Vagina (tissue), 2 donors: Measurements from ENCODE around the gene ZNHIT1.

Experiments used
- CTCF ChIP-seq, 3 experiments: fragments of 450-650 bp in 2 of 3; fragments of 200-600 bp in 1 of 3; sonication (generic) in 1 of 3; IDR thresholded peaks; one replicate each; pipeline ENCODE4 v1.5.1; 2017 to 2019; ENCODE audit warnings: antibody characterized with exemption in 3 of 3, mild to moderate bottlenecking in 2 of 3, moderate library complexity in 2 of 3
- POLR2A ChIP-seq, 2 donors: fragments of 450-650 bp; IDR thresholded peaks; one replicate each; pipeline ENCODE4 v1.6.1; 2017; ENCODE audit warnings: antibody characterized with exemption in 2 of 2, mild to moderate bottlenecking in 2 of 2, moderate library complexity in 2 of 2
- POLR2AphosphoS5 ChIP-seq, 2 donors: sonication (generic); formaldehyde crosslinking; IDR thresholded peaks; one replicate each; pipeline ENCODE4 v1.9.0; 2017; ENCODE audit warnings: antibody characterized with exemption in 2 of 2, mild to moderate bottlenecking in 2 of 2, low read depth in 1 of 2; ENCODE audit not compliant: insufficient read depth in 1 of 2

GRCh38 chr7:101200504-101200861 lies 17.5 kb upstream of the ZNHIT1 start:
- TF ChIP-seq POLR2AphosphoS5 (IDR thresholded peaks at IDR 0.05; ENCODE audit: insufficient read depth in 1 of 2, low read depth in 1 of 2) (no peak), CTCF (IDR thresholded peaks at IDR 0.05) (no peak), POLR2A (IDR thresholded peaks at IDR 0.05) (no peak)
